Activated B cell treated with CpG ODN at 0.5 μM for 24 hours (primary cell): ENCODE measurements around the gene SLC6A12. TPM values are rescaled to one million over a fixed set of nuclear protein-coding genes. Genes with fewer than 3 reads are reported as not detected.

ENCODE experiments used
- ATAC-seq: fragments of 200-7000 bp; cut with Tn5 transposase; one replicate; pipeline ENCODE4 v1.10.0; 2021; ENCODE audit warnings: low read depth, mild to moderate bottlenecking, moderate library complexity
- CTCF ChIA-PET: fragments of 350-600 bp; sonication (Branson Sonifier 250); formaldehyde crosslinking; loops from one replicate; lab custom pipeline; 2021; ENCODE audit warnings: antibody characterized with exemption; lab: Charles Lee
- POLR2A ChIA-PET: fragments of 350-600 bp; sonication (Branson Sonifier 250); formaldehyde crosslinking; loops from one replicate; lab custom pipeline; 2021; ENCODE audit warnings: antibody characterized with exemption; lab: Charles Lee
- DNase-seq: peaks from one replicate; pipeline ENCODE4 v3.0.0; 2022
- H3K27ac Mint-ChIP-seq: one replicate; pipeline ENCODE4 v1.8.0; 2020; ENCODE audit warnings: mixed read lengths
- H3K27me3 Mint-ChIP-seq: one replicate; pipeline ENCODE4 v1.8.0; 2021; ENCODE audit warnings: mixed read lengths
- H3K36me3 Mint-ChIP-seq: one replicate; pipeline ENCODE4 v1.8.0; 2021; ENCODE audit warnings: low read depth, mixed read lengths
- H3K4me1 Mint-ChIP-seq: one replicate; pipeline ENCODE4 v1.8.0; 2021; ENCODE audit warnings: mixed read lengths
- H3K4me3 Mint-ChIP-seq: one replicate; pipeline ENCODE4 v1.8.0; 2020; ENCODE audit warnings: mild to moderate bottlenecking, mixed read lengths
- H3K9me3 Mint-ChIP-seq: one replicate; pipeline ENCODE4 v1.8.0; 2020; ENCODE audit warnings: mixed read lengths
- CTCF ChIP-seq: fragments of 200-600 bp; IDR thresholded peaks from one replicate; pipeline ENCODE4 v1.8.0; 2022; ENCODE audit warnings: antibody characterized with exemption, mild to moderate bottlenecking
- intact Hi-C: fragments of 100-400 bp; cut with micrococcal nuclease; formaldehyde crosslinking; loops from one replicate; pipeline ENCODE4 v1.15.1; 2024
- total RNA-seq: library from RNA; stranded (reverse); gene quantifications from 2 replicates; pipeline ENCODE4 v1.2.3, GENCODE V29; 2022

SLC6A12 gene
- total RNA-seq, 1 donor from 2014 or later, result not detected

GRCh38 chr12:229441-230191 is 15.7 kb upstream of the SLC6A12 start:
- Mint-ChIP-seq H3K36me3 (no peaks in the 10 kb centered on the region), H3K27ac (no peak overlapping the region), H3K4me3 (no peak overlapping the region), H3K9me3 (peaks cover 2% of the 10 kb centered on the region), H3K4me1 (no peaks in the 10 kb centered on the region), H3K27me3 (peaks cover 16% of the 10 kb centered on the region)
- ChIA-PET POLR2A (no interaction called here), CTCF (no interaction called here)
- DNase-seq (no peak), ATAC-seq (no peak)
- intact Hi-C loops, result no loop called here
- TF ChIP-seq CTCF, result no peak

- intact Hi-C loops, result no loop called here
- ChIA-PET CTCF (no interaction called here), POLR2A (no interaction called here)
- TF ChIP-seq CTCF, result no peak
- H3K36me3 Mint-ChIP-seq, result no peaks in the 10 kb centered on the region
- H3K27me3 Mint-ChIP-seq, result peaks cover 16% of the 10 kb centered on the region
- DNase-seq, result no peak
- H3K4me1 Mint-ChIP-seq, result no peaks in the 10 kb centered on the region
- no peak overlapping the region for H3K4me3 Mint-ChIP-seq
- H3K27ac Mint-ChIP-seq, result no peak overlapping the region
- no peak for ATAC-seq
- peaks cover 2% of the 10 kb centered on the region for H3K9me3 Mint-ChIP-seq
These were observed 14.9 kb upstream of the SLC6A12 start for GRCh38 chr12:228846-229200.

DNA sequence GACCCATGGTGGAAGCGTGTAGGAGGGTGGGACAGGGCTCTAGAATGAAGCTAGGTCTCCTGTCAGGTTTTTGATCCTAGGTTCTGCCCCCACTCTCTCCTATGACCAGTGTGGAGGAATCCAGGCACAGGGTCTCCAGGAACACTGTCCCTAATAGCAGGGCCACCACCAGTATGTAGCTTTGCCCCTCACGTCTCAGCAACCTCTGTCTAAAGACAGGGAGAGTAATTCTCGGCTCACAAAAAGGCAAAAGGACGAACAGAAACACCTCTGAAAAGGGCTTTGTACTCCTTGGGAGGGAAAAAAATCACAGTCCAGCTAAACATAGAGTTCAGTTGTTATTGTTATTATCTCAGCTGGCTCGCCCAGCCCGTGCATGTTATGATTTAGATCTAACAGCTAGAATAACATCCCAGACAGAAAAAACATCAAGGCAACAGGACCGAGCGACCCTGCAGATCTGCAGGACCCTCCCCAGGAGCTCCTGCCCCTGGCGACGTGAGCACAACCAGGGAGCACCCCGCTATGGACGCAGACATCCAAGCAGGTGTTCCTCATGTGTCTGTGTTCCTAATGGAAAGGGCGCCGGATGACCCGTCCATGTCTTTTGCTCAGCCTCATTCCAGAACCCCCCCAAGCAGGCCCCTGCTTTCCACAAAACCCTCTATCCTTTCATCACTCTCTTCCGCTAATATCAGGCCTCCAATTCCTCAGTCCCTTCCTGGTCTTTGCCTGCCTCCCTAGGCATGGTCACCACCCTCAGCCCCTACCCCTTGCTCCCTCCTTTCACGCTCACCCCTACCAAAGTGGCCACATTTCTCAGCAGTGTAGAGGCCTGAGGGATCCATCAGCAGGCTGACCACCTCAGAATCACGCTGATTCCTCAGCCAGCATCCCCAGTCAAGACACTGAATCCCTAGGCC is 14.2 kb upstream of the SLC6A12 start:
- CTCF ChIA-PET, result no interaction called here
- no peaks in the 10 kb centered on the region for H3K36me3 Mint-ChIP-seq
- ATAC-seq (no peak), DNase-seq (no peak)
- intact Hi-C loops, result no loop called here
- H3K4me1 Mint-ChIP-seq, result no peaks in the 10 kb centered on the region
- POLR2A ChIA-PET, result no interaction called here
- H3K9me3 Mint-ChIP-seq, result no peaks in the 10 kb centered on the region
- no peak for TF ChIP-seq CTCF
- H3K27me3 Mint-ChIP-seq, result peaks cover 16% of the 10 kb centered on the region
- H3K4me3 Mint-ChIP-seq, result no peak overlapping the region
- H3K27ac Mint-ChIP-seq, result no peak overlapping the region

DNA sequence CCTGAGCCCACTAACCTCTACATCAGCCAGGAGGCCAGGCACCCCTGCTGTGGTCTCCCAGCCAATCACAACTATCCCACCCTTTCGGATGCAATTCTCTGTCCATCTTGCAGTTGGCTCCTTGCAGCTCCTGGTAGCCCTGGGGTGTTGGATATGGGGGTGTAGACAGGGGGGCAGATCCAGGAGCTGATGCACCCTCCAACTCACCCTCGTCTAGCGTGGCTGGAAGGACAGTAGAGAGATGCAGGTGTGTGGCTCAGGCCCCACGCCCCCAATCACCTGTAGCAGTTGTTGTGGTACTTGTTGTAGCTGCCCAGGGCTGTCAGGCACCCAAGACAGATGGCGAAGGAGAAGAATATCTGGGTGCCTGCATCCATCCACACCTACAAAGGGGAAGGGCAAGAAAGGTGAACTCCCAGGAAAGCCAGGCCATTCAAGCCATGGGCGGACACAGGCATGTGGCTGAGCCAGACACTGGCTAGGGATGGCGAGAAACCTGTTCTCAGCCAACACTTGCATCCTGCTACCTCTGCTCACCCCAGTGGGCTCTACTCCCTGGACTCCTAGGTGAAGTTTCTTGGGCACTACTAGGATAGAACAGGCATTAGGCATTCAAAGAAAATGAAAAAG is 13.4 kb upstream of the SLC6A12 start:
- ChIA-PET POLR2A (no interaction called here), CTCF (no interaction called here)
- Mint-ChIP-seq H3K36me3 (no peaks in the 10 kb centered on the region), H3K27ac (no peak overlapping the region), H3K9me3 (no peaks in the 10 kb centered on the region), H3K4me1 (no peaks in the 10 kb centered on the region), H3K27me3 (peaks cover 16% of the 10 kb centered on the region), H3K4me3 (no peak overlapping the region)
- no peak for TF ChIP-seq CTCF
- ATAC-seq (no peak), DNase-seq (no peak)
- intact Hi-C loops, result no loop called here

DNA sequence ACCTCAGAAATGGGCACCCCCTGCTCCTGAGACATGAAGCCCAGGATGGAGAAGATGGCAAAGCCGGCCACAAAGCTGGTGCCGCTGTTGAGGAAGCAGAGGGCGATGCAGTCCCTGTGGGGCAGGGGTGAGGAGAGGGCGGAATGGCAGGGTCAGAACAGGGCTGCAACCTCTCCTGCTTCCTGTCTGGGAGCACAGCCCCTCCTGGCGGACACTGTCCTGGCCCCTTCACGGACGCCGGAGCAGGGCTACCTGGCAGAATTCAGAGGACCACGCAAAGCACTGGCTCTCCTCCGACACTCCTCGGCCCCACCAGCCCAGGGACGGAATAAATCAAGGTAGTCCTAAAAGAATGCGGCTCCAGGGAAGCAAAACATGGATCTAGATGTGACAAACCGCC is 12.4 kb upstream of the SLC6A12 start:
- ChIA-PET POLR2A (no interaction called here), CTCF (no interaction called here)
- no peak for TF ChIP-seq CTCF
- intact Hi-C loops, result no loop called here
- Mint-ChIP-seq H3K4me3 (no peak overlapping the region), H3K36me3 (no peaks in the 10 kb centered on the region), H3K4me1 (no peaks in the 10 kb centered on the region), H3K27me3 (peaks cover 16% of the 10 kb centered on the region), H3K27ac (no peak overlapping the region), H3K9me3 (no peaks in the 10 kb centered on the region)
- DNase-seq (no peak), ATAC-seq (no peak)
